Measurements from ENCODE around the gene PLVAP. TPM values are rescaled to one million over a fixed set of nuclear protein-coding genes. Genes with fewer than 3 reads are reported as not detected.

PLVAP gene
- total RNA-seq, 1 experiment from 2014 or later: not detected

DNA sequence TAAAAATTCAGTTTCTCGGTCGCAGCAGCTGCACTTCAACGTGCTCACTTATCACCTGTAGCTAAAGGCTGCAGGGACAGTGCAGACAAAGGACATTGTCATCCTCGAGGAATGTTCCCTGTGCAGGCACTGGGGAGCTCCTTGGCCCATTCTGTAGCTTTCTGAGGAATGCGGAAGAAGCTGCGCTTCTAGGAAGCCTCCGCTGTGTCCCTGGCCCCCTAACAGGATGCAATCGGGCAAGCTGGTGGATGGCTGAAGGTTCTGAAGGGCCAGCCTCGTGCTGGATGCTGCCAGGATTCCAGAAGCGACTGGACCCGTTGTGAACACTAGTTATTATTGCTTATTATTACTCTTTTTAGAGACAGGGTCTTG lies 50.6 kb downstream of the PLVAP start (continued):
- TF ChIP-seq, protein P1, sequence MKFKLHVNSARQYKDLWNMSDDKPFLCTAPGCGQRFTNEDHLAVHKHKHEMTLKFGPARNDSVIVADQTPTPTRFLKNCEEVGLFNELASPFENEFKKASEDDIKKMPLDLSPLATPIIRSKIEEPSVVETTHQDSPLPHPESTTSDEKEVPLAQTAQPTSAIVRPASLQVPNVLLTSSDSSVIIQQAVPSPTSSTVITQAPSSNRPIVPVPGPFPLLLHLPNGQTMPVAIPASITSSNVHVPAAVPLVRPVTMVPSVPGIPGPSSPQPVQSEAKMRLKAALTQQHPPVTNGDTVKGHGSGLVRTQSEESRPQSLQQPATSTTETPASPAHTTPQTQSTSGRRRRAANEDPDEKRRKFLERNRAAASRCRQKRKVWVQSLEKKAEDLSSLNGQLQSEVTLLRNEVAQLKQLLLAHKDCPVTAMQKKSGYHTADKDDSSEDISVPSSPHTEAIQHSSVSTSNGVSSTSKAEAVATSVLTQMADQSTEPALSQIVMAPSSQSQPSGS (CRISPR knock-in tag; IDR thresholded peaks at IDR 0.05; ENCODE audit: borderline replicate concordance, low read depth): no peak
- TF ChIP-seq, protein P2, sequence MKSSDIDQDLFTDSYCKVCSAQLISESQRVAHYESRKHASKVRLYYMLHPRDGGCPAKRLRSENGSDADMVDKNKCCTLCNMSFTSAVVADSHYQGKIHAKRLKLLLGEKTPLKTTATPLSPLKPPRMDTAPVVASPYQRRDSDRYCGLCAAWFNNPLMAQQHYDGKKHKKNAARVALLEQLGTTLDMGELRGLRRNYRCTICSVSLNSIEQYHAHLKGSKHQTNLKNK (CRISPR knock-in tag; IDR thresholded peaks at IDR 0.05): no peak
- TF ChIP-seq HMGA2 (CRISPR knock-in tag; IDR thresholded peaks at IDR 0.05) (no peak), ZNF263 (CRISPR knock-in tag; IDR thresholded peaks at IDR 0.05; ENCODE audit: low read depth) (no peak), ZNF671 (CRISPR knock-in tag; IDR thresholded peaks at IDR 0.05) (no peak), JUN (CRISPR knock-in tag; IDR thresholded peaks at IDR 0.05) (no peak), NFYB (CRISPR knock-in tag; conservative IDR thresholded peaks at IDR 0.05; ENCODE audit: low read depth) (no peak), ZNF317 (CRISPR knock-in tag; IDR thresholded peaks at IDR 0.05; ENCODE audit: borderline replicate concordance, low read depth) (no peak)
- TF ChIP-seq, protein P3, sequence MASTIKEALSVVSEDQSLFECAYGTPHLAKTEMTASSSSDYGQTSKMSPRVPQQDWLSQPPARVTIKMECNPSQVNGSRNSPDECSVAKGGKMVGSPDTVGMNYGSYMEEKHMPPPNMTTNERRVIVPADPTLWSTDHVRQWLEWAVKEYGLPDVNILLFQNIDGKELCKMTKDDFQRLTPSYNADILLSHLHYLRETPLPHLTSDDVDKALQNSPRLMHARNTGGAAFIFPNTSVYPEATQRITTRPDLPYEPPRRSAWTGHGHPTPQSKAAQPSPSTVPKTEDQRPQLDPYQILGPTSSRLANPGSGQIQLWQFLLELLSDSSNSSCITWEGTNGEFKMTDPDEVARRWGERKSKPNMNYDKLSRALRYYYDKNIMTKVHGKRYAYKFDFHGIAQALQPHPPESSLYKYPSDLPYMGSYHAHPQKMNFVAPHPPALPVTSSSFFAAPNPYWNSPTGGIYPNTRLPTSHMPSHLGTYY (CRISPR knock-in tag; IDR thresholded peaks at IDR 0.05): no peak

DNA sequence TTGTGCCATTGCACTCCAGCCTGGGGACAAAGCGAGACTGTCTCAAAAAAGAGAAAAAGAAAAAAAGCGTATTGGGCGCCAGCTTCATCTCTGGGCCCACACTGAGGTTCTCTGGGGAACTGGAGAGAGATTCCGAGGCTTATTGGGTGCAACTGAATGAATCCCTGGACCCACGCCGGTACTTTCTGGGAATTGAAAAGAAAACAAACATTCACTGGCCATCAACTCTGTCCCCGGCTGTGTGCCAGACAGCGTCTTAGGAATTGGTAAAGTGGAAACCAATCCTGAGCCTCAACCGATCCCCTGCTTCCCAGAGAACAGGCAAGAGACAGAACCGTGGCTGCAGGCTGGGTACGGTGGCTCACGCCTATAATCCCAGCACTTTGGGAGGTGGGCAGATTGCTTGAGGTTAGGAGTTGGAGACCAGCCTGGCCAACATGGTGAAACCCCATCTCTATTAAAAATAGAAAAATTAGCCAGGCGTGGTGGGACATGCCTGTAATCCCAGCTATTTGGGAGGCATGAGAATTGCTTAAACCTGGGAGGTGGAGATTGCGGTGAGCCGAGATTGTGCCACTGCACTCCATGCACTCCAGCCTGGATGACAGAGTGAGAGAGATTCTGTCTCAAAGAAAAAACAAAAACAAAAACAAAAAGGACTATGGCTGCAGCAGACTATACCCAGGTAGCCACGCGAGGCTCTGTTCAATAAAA lies 51.1 kb downstream of the PLVAP start:
- no peak for DNase-seq (ENCODE audit: low spot score)
- no peaks in the 10 kb centered on the region for H3K9me3 Mint-ChIP-seq
- H3K27ac Mint-ChIP-seq: no peak overlapping the region
- TF ChIP-seq, protein P4, sequence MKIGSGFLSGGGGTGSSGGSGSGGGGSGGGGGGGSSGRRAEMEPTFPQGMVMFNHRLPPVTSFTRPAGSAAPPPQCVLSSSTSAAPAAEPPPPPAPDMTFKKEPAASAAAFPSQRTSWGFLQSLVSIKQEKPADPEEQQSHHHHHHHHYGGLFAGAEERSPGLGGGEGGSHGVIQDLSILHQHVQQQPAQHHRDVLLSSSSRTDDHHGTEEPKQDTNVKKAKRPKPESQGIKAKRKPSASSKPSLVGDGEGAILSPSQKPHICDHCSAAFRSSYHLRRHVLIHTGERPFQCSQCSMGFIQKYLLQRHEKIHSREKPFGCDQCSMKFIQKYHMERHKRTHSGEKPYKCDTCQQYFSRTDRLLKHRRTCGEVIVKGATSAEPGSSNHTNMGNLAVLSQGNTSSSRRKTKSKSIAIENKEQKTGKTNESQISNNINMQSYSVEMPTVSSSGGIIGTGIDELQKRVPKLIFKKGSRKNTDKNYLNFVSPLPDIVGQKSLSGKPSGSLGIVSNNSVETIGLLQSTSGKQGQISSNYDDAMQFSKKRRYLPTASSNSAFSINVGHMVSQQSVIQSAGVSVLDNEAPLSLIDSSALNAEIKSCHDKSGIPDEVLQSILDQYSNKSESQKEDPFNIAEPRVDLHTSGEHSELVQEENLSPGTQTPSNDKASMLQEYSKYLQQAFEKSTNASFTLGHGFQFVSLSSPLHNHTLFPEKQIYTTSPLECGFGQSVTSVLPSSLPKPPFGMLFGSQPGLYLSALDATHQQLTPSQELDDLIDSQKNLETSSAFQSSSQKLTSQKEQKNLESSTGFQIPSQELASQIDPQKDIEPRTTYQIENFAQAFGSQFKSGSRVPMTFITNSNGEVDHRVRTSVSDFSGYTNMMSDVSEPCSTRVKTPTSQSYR (CRISPR knock-in tag; IDR thresholded peaks at IDR 0.05): no peak
- TF ChIP-seq JUN (CRISPR knock-in tag; IDR thresholded peaks at IDR 0.05) (no peak), SMAD3 (CRISPR knock-in tag; IDR thresholded peaks at IDR 0.05; ENCODE audit: borderline replicate concordance) (no peak), ZNF263 (CRISPR knock-in tag; IDR thresholded peaks at IDR 0.05; ENCODE audit: low read depth) (no peak), ZNF138 (CRISPR knock-in tag; conservative IDR thresholded peaks at IDR 0.05) (no peak), NFYB (CRISPR knock-in tag; conservative IDR thresholded peaks at IDR 0.05; ENCODE audit: low read depth) (no peak), EMX1 (CRISPR knock-in tag; IDR thresholded peaks at IDR 0.05) (no peak), ZNF232 (CRISPR knock-in tag; IDR thresholded peaks at IDR 0.05) (no peak)
- TF ChIP-seq, protein P5, sequence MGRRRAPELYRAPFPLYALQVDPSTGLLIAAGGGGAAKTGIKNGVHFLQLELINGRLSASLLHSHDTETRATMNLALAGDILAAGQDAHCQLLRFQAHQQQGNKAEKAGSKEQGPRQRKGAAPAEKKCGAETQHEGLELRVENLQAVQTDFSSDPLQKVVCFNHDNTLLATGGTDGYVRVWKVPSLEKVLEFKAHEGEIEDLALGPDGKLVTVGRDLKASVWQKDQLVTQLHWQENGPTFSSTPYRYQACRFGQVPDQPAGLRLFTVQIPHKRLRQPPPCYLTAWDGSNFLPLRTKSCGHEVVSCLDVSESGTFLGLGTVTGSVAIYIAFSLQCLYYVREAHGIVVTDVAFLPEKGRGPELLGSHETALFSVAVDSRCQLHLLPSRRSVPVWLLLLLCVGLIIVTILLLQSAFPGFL (CRISPR knock-in tag; IDR thresholded peaks at IDR 0.05; ENCODE audit: borderline replicate concordance): no peak
- TF ChIP-seq, protein P6, sequence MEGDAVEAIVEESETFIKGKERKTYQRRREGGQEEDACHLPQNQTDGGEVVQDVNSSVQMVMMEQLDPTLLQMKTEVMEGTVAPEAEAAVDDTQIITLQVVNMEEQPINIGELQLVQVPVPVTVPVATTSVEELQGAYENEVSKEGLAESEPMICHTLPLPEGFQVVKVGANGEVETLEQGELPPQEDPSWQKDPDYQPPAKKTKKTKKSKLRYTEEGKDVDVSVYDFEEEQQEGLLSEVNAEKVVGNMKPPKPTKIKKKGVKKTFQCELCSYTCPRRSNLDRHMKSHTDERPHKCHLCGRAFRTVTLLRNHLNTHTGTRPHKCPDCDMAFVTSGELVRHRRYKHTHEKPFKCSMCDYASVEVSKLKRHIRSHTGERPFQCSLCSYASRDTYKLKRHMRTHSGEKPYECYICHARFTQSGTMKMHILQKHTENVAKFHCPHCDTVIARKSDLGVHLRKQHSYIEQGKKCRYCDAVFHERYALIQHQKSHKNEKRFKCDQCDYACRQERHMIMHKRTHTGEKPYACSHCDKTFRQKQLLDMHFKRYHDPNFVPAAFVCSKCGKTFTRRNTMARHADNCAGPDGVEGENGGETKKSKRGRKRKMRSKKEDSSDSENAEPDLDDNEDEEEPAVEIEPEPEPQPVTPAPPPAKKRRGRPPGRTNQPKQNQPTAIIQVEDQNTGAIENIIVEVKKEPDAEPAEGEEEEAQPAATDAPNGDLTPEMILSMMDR (IDR thresholded peaks at IDR 0.05): no peak
- TF ChIP-seq, protein P7, sequence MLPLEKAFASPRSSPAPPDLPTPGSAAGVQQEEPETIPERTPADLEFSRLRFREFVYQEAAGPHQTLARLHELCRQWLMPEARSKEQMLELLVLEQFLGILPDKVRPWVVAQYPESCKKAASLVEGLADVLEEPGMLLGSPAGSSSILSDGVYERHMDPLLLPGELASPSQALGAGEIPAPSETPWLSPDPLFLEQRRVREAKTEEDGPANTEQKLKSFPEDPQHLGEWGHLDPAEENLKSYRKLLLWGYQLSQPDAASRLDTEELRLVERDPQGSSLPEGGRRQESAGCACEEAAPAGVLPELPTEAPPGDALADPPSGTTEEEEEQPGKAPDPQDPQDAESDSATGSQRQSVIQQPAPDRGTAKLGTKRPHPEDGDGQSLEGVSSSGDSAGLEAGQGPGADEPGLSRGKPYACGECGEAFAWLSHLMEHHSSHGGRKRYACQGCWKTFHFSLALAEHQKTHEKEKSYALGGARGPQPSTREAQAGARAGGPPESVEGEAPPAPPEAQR (CRISPR knock-in tag; IDR thresholded peaks at IDR 0.05): no peak
- TF ChIP-seq, protein P8, sequence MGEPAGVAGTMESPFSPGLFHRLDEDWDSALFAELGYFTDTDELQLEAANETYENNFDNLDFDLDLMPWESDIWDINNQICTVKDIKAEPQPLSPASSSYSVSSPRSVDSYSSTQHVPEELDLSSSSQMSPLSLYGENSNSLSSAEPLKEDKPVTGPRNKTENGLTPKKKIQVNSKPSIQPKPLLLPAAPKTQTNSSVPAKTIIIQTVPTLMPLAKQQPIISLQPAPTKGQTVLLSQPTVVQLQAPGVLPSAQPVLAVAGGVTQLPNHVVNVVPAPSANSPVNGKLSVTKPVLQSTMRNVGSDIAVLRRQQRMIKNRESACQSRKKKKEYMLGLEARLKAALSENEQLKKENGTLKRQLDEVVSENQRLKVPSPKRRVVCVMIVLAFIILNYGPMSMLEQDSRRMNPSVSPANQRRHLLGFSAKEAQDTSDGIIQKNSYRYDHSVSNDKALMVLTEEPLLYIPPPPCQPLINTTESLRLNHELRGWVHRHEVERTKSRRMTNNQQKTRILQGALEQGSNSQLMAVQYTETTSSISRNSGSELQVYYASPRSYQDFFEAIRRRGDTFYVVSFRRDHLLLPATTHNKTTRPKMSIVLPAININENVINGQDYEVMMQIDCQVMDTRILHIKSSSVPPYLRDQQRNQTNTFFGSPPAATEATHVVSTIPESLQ (CRISPR knock-in tag; IDR thresholded peaks at IDR 0.05): no peak
- peak overlapping the region; percentile 43; the same call in 1 of the 2 replicates for H3K4me3 Mint-ChIP-seq
- no peak for ATAC-seq
- H3K4me1 Mint-ChIP-seq: peaks cover 16% of the 10 kb centered on the region
- peaks cover 2% of the 10 kb centered on the region; the same call in 1 of the 2 replicates for H3K27me3 Mint-ChIP-seq (ENCODE audit: low read depth)
- peaks cover 6% of the 10 kb centered on the region for H3K36me3 Mint-ChIP-seq
- ChIA-PET POLR2A (interaction anchor here (0.6 to 1.4 kb wide), 2 partner anchors 17 to 97 kb away, joined by 3 to 5 read pairs; partner anchors contain the start of gene DDA1), CTCF (interaction anchor here (0.9 to 3.5 kb wide), 11 partner anchors 10 to 111 kb away, joined by 3 to 35 read pairs (median 9); partner anchors contain the start of genes ANKLE1, DDA1, MRPL34 and USE1)
